Endothelial cell (in vitro differentiated cells): ENCODE measurements around the gene HLA-DOB. TPM values are rescaled to one million over a fixed set of nuclear protein-coding genes. Genes with fewer than 3 reads are reported as not detected.

Experiments used
- DNase-seq: peaks from one replicate; pipeline ENCODE4 v3.0.0; 2021; ENCODE audit warnings: low spot score
- H3K27ac Mint-ChIP-seq: one replicate; pipeline ENCODE4 v1.8.0; 2021; ENCODE audit warnings: mixed read lengths, inconsistent platforms; ENCODE audit not compliant: unreplicated experiment
- H3K27me3 Mint-ChIP-seq: one replicate; pipeline ENCODE4 v1.8.0; 2021; ENCODE audit warnings: mild to moderate bottlenecking, moderate library complexity, mixed read lengths, inconsistent platforms; ENCODE audit not compliant: unreplicated experiment
- H3K36me3 Mint-ChIP-seq: one replicate; pipeline ENCODE4 v1.8.0; 2021; ENCODE audit warnings: mild to moderate bottlenecking, low read depth, mixed read lengths, inconsistent platforms; ENCODE audit not compliant: unreplicated experiment
- H3K4me1 Mint-ChIP-seq: one replicate; pipeline ENCODE4 v1.8.0; 2021; ENCODE audit warnings: mild to moderate bottlenecking, mixed read lengths, inconsistent platforms; ENCODE audit not compliant: unreplicated experiment
- H3K4me3 Mint-ChIP-seq: one replicate; pipeline ENCODE4 v1.8.0; 2021; ENCODE audit warnings: mild to moderate bottlenecking, mixed read lengths, inconsistent platforms; ENCODE audit not compliant: unreplicated experiment
- H3K9me3 Mint-ChIP-seq: one replicate; pipeline ENCODE4 v1.8.0; 2021; ENCODE audit warnings: mixed read lengths, inconsistent platforms; ENCODE audit not compliant: unreplicated experiment
- CTCF ChIP-seq: fragments of 200-600 bp; sonication (generic); IDR thresholded peaks from one replicate; pipeline ENCODE4 v1.5.0; 2021; ENCODE audit warnings: antibody characterized with exemption; ENCODE audit not compliant: unreplicated experiment
- total RNA-seq: library from RNA; stranded (reverse); fragmentation: NEBNext Ultra II Directional; extraction: Animal tissue kit (Norgen Biotek cat#: 25700); gene quantifications from one replicate; pipeline ENCODE4 v1.2.1, GENCODE V29; 2021; ENCODE audit not compliant: unreplicated experiment

The HLA-DOB gene
- total RNA-seq, 1 donor from 2014 or later, result not detected

DNA sequence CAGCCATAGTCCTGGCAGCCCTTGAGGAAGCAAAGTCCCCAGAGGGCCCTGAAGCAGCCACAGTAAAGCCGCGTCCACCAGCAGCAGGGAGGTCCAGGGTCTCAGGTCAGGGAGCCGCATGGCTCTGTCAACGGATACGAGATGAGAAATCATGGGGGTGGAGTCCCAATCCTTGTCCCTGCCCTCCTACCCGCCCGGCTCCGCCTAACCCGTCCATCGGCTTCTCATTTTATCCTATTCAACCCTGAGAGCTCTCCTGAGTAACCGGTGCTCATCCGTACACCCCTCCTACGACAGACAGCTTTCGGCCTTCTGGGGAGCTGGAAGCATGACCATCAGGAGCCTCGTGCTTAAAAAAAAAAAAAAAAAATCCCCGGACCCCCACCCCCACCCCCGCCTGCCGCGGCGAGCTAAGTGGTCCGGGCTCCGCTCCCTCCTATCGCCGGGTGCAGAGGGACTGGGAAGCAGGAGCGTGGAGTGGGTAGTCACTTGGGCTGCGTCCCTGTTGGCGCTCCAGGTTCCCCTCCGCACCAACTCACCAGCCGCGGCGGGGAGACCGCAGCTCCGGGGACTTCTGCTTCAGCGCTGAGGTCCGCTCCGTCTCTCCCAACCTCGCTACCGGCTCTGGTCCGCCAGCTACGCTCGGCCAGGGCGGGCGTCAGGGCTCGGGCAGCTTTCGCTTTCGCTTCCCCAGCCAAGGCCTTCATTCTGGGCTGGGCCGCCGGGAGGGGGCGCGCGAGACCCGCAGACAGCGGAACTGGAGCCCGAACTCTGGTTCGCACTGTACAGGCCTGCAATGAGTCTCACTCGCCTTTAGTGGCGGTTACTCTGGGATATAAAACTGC is 21.5 kb upstream of the HLA-DOB start, which contains the start of gene TAP2:
Gene TAP2, minus strand, starts transcription at position 626 of the 845 bp plus-strand sequence. Its CDS starts 506 bp downstream, at position 120.
- Mint-ChIP-seq H3K27me3 (peaks cover 12% of the 10 kb centered on the region), H3K4me1 (peaks cover 8% of the 10 kb centered on the region), H3K4me3 (peak within 1 kb of the TSS; percentile 87), H3K36me3 (no peaks in the 10 kb centered on the region), H3K9me3 (no peaks in the 10 kb centered on the region), H3K27ac (no peak within 1 kb of the TSS)
- DNase-seq, result peak; percentile 98
- peak; percentile 72 for TF ChIP-seq CTCF

GRCh38 chr6:32837651-32838113 is 20.9 kb upstream of the HLA-DOB start:
- no peak for TF ChIP-seq CTCF
- no peak overlapping the region for H3K27ac Mint-ChIP-seq
- H3K27me3 Mint-ChIP-seq, result peaks cover 11% of the 10 kb centered on the region
- peak overlapping the region; percentile 87 for H3K4me3 Mint-ChIP-seq
- H3K36me3 Mint-ChIP-seq, result no peaks in the 10 kb centered on the region
- no peak for DNase-seq
- peaks cover 8% of the 10 kb centered on the region for H3K4me1 Mint-ChIP-seq
- H3K9me3 Mint-ChIP-seq, result no peaks in the 10 kb centered on the region

GRCh38 chr6:32836873-32837272 is 20.1 kb upstream of the HLA-DOB start:
- Mint-ChIP-seq H3K36me3 (no peaks in the 10 kb centered on the region), H3K4me1 (peaks cover 8% of the 10 kb centered on the region), H3K4me3 (peak overlapping the region; percentile 87), H3K9me3 (no peaks in the 10 kb centered on the region), H3K27me3 (peaks cover 12% of the 10 kb centered on the region), H3K27ac (peak overlapping the region; percentile 34)
- no peak for DNase-seq
- TF ChIP-seq CTCF, result no peak

DNA sequence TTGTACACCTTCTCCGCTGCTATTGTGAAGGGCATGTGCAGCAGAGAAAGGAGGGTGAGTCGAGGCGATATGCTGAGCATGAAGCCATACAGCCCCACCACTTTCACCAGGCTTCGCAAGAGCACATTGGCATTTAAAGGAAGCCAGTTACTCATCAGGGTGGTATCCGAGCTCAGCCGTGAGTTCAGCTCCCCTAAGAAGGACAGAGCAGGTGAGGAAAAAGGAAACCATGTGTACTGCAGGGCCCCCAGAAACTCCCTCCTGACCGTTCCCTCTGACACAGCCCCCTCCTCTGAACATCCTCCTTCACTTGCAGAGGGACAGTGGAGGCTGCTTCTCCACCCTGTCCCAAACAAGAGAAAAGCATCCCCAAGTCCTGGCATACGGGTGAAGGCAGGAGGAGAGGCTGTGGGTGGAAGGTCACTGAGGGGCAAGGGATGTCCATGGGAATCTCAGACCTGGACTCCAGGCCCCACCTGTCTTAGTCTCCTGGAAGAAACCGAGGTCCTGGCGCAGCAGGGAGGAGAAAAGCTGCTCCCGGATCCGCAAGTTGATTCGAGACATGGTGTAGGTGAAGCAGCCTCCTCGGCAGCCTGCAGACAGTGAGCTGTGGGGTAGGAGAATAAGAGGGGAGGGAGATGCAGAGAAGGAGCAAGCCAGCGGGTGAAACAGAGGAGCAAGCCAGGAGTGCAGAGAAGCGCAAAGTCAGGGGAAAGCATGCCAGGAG is 18.5 kb upstream of the HLA-DOB start:
- H3K36me3 Mint-ChIP-seq, result no peaks in the 10 kb centered on the region
- DNase-seq, result no peak
- H3K27ac Mint-ChIP-seq, result no peak overlapping the region
- H3K27me3 Mint-ChIP-seq, result peaks cover 12% of the 10 kb centered on the region
- no peak for TF ChIP-seq CTCF
- no peaks in the 10 kb centered on the region for H3K9me3 Mint-ChIP-seq
- H3K4me1 Mint-ChIP-seq, result peaks cover 8% of the 10 kb centered on the region
- H3K4me3 Mint-ChIP-seq, result no peak overlapping the region
